ENCODE measurements around the gene EFHD1. TPM values are rescaled to one million over a fixed set of nuclear protein-coding genes. Genes with fewer than 3 reads are reported as not detected.

EFHD1 gene
- total RNA-seq, 4 donors from 2014 or later = 6.0 to 56.9 (median 25.8) TPM

DNA sequence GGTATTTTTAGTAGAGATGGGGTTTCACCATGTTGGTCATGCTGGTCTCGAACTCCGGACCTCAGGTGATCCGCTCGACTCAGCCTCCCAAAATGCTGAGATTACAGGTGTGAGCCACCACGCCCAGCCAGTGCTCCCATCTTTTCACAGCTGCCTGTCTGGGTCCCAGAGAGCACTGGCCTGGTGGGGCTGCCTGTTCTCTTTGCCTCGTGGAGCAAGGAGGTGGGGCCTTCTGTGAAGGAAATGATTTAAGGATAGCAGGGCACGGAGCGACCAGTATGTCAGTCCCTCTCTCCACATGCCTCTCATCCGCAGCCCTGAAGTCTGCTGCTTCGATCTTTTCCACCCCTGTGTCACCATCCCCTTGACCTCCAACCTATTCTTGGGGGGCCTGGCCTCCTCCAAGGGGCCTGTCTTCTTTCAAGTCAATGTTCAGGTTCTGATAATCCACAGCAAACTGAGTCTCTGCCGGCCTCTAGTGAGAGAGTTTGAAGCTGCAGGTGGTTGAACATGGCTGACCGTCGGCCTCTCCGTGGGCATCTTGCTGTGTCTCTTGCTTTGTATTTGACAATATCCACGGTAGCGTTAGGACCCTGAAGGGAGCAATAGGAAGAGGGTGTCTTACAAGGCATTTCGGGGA, 35.5 kb downstream of the EFHD1 start:
- TF ChIP-seq, protein P1, sequence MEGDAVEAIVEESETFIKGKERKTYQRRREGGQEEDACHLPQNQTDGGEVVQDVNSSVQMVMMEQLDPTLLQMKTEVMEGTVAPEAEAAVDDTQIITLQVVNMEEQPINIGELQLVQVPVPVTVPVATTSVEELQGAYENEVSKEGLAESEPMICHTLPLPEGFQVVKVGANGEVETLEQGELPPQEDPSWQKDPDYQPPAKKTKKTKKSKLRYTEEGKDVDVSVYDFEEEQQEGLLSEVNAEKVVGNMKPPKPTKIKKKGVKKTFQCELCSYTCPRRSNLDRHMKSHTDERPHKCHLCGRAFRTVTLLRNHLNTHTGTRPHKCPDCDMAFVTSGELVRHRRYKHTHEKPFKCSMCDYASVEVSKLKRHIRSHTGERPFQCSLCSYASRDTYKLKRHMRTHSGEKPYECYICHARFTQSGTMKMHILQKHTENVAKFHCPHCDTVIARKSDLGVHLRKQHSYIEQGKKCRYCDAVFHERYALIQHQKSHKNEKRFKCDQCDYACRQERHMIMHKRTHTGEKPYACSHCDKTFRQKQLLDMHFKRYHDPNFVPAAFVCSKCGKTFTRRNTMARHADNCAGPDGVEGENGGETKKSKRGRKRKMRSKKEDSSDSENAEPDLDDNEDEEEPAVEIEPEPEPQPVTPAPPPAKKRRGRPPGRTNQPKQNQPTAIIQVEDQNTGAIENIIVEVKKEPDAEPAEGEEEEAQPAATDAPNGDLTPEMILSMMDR (IDR thresholded peaks at IDR 0.05; ENCODE audit: low read depth) = no peak

DNA sequence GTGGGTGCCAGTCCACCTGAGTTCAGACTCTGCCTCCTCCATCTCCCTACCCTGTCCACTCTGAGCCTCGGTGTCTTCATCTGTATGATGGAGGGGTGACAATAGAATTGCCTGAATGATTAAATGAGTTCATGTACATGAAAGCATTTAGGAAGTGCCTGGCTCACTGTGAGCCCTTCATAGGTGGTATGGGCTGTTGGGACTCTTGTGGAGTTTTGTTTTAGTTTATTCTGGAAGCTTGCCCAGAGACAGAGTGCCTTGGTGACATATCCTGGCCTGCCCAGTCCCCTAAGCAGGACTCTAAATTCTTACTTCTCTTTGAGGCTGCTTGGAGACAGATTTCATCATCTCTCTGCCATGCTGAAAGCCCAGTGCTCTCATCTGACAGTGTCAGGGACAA, 39.2 kb downstream of the EFHD1 start:
- TF ChIP-seq, protein P1 (IDR thresholded peaks at IDR 0.05; ENCODE audit: low read depth) = no peak

DNA sequence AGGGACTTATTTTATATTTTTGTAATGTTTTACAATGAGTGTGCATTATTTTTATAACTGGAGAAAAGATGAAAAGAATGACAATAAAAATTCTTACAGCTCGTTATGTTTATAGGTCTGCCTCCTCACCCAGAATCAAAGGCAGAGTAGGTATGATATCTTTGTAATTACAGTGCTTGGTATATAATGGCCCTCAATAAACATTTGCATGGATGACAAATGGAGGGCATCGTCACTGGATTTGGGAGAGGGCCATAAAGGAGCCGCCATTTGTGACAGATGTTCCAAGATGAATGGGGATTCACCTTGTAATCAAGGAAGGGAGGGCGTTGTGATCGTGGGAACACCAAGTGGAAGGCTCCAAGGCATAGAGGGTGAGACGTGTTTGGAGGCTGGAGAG, 41.1 kb downstream of the EFHD1 start:
- TF ChIP-seq, protein P1 (IDR thresholded peaks at IDR 0.05; ENCODE audit: low read depth) = no peak

DNA sequence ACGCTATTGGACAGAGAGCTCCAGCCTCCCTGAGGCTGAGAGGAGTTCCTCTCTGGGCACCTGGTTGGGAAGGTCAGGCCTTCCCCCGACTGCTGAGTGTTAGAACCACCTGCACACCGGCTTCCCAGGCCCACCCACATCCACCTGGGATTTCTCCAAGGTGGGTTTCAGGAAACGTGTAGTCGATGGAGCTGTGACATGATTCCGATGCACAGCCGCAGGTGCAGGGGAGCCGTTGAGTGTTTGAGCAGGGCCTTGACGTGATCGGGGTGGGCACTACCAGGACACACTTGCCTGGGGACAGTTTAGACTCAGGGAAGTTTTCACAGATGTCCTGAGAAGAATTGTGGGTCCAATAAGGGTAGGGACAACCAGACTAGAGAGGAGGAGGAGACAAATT, 42.0 kb downstream of the EFHD1 start:
- TF ChIP-seq, protein P1 (IDR thresholded peaks at IDR 0.05; ENCODE audit: low read depth) = no peak

DNA sequence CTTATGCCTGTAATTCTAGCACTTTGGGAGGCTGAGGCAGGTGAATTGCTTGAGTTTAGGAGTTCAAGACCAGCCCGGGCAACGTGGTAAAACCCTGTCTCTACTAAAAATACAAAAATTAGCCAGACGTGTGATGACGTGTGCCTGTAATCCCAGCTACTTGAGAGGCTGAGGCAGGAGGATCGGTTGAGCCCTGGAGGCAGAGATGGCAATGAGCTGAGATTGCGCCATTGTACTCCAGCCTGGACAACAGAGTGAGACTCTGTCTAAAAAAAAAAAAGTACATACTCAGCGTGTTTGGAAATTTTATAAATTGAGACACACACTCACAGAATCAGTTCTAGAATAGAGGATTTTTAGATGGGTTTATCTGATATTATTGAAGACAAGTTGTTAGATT, 46.6 kb downstream of the EFHD1 start:
- TF ChIP-seq, protein P1 (IDR thresholded peaks at IDR 0.05; ENCODE audit: low read depth) = no peak

DNA sequence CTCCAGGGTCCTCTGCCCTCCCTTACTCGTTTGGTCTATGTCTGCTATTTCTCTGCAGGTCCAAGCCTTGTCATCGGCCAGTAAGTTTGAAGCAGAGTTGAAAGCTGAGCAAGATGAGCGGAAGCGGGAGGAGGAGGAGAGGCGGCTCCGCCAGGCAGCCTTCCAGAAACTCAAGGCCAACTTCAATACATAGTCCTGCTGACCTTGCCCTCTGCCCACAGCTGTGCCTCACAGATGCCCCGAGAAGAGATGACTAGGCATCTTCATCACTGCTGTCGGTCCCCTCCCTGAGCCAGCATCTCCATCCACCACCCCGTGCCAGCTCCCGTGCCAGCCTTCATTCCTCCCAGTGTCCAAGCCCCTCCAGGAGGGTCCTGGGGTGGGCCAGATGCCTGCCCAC, 48.1 kb downstream of the EFHD1 start:
- TF ChIP-seq, protein P1 (IDR thresholded peaks at IDR 0.05; ENCODE audit: low read depth) = no peak

DNA sequence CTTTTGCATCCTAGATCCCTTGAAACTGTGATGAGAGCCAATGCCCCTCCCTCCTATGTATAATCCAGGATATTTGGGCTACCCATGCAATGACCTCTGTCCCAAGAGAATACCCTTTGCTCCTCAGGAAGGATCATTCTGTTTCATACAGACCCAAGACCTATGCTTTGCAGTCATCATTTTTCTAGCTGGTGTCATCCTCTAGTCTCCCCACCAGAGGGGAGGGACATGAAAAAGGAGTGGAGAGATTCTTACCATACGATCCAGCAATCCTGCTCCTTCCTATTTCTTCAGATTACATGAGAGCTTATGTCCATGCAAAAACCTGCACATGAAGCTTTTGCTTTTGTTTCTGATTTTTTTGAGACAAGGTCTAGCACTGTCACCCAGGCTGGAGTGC, 50.0 kb downstream of the EFHD1 start:
- TF ChIP-seq, protein P1 (IDR thresholded peaks at IDR 0.05; ENCODE audit: low read depth) = no peak
